GM19468 (cell line): ENCODE data around the gene HNF4A.

ENCODE experiments used
- ATAC-seq: cut with Tn5 transposase; IDR thresholded peaks from one replicate; pipeline ENCODE4 v1.9.1; 2021; ENCODE audit warnings: mild to moderate bottlenecking, moderate library complexity, moderate number of reproducible peaks; ENCODE audit not compliant: unreplicated experiment; ENCODE audit errors: extremely low read depth

The HNF4A gene

DNA sequence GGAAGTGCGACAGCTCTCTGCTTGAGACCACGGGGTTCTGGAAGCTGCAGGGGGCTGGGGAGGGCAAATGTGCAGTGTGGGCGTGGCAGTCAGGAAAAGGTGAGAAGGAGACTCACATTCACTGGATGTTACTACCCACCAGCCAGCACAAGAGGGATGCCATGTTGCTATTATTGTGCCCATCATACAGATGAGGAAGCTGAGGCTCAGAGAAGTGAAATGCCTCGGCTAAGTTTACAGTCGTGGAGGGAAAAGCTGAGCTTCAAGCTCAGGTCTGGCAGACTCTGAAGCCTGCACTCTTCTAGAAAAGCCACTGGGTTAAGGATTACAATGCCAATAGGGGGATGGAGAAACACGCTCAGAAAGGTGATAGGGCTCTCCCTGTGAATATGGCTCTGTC, 34.4 kb downstream of the HNF4A start:
- no peak for ATAC-seq

DNA sequence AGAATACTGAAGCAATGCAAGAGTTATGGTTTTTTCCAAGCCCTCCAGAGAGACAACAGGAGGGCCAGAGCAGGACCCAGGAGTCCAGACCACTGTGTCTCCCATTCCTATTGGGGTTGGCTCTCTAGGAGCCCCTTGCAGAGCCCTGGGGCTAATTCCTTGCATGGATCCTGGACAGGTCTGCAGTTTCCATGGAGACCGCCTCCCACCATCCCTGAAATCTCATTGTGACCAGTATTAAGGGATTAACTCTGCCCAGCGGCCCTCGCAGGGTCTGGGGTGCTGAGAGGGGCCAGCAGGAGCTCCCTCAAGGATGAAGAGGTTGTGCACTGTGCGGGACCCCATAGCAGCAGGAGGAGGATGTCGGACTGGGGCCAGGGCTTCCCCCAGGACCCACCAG, 34.8 kb downstream of the HNF4A start:
- ATAC-seq = no peak

DNA sequence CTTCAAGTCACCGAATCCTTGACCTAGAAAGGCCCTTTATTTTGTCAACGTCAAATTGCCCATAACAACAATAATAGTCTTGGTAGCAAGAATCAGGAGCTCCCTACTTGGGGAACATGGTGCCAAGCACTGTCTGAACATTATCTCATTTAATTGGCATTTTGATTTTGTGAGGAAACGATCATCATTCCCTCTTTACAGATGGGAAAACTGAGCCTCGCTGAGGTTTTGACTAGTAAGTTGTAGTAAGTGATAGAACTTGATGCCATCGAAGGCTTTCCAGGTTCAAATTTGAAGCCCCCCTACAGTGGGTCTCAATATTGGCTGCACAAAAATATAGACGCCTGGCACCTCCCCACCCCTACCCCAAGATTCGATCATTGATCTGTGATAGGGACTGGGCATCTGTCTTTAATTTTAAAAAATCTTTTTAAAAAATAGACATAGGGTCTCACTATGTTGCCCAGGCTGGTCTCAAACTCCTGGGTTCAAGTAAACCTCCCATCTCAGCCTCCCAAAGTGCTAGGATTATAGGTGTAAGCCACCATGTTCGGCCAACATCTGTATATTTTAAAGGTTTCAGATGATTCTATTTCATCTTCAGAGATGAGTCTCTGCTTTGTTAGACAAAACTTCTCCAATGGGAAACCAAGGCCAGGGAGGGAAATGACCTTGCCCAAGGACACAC, 36.7 kb downstream of the HNF4A start:
- ATAC-seq = no peak

DNA sequence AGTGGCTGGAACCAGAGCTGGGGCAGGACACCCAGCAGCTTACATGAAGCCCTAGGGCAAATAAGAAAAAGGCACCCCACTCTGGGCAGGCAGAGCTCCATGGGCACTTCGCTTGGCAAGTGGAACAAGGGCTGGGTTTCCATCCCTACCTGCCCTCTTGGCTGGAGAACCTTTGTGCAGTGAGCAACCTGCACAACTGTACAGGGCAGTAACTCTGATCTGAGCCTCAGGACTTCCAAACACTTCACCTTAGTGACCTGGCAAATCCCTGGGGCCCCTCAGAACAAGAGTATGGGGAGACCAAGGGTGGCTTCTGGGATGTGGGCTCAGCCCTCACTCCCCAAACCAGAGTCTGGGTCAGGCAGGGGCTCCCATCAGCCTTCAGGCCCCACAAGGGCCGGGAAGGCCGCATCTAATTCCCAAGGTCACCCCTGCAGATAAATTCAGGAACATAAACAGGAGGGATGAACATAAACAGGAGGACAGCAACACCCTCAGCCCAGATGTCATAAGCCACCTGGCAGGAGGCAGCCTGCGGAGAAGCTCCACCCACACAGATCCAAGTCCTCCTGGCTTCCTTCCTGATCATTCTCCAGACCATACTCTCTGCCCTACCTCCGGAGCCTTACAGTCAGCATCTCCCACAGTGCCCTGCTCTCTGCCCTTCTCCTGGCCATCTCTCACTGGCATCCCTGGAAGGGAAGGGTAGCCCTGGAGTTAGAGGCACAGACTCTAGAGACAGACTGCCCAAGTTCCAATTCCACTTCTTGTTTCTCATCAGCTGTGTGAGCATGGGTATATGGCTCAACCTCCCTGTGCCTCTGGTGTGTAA, 37.5 kb downstream of the HNF4A start:
- no peak for ATAC-seq

DNA sequence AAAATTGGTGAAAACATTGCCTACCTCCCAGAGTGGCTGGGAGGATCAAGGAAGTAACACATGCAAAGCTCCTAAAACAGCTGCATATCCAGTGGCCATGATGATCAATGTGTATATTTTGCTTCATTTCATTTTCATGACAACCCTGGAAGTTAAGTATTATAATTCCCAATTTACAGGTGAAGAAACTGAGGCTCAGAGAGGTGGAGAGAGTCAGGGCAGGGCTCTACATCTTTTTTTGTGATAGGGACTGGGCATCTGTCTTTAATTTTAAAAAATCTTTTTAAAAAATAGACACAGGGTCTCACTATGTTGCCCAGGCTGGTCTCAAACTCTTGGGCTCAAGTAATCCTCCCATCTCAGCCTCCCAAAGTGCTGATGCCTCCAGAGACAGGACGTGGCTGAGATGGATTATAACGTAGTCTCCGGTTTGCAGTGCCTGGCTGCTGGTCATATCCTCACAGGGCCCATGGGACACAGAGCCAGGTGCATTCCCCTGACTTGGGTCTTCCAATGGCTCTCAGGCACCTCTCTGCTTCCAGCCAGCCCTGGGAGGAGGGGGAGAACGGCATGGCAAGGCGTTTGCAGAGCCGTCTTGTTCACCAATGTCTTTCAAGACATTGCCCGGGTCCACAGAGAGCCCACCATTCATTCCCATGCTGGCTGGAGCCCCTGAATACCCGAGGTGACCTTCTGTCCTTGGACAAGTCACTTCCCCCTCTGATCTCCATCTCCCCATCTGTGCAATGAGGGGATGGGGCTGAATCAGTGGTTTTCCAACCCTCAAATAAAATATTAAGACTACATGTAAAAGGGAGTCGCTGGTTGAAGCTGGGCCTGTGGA, 38.3 kb downstream of the HNF4A start:
- ATAC-seq = no peak

DNA sequence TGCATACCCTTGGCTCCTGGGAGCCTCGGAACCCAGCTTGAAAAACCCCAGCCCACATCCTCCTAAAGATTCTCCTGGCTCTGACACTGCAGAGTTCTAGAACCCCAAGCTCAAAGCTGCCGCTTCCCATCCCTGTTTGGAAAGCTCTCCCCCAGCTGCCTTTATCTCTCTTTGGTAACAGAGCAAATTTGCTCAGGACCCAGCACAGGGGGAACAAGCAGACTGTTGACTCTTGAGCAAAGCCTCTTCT, 38.9 kb downstream of the HNF4A start:
- no peak for ATAC-seq

DNA sequence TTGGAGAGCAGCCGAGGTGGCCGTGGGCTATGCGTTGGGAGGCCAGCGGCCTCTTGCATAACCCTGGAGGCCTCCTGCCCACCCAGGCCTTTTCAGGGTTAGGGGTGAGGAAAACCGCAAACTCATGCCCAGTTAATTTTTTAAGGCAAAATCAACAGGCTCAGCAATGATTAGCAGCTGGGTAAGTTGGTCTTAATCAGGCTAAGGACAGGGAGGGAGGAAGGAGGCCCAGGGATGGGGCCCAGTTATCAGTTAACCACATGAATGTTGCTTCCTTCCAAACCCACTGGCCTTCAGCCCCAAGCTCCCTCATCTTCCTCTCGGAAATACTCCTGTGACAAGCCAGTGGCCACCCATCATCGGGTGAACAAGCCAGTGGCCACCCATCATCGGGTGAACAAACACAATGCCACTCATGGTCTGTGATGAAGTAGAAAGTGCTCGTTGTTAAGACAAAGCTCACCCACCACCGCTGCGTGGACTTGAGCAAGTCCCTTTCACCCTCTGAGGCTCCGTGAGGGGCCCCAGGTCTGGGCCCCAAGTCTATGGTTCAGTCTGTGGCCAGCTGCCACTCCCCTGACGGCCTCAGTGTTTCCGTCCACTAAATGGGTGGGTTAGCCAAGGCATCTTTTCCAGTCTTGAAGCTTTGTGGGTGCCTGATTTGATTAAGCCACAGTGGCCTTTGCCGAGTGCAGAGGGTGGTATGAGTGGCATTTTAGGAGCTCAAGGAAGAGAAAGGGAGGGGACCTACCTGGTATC, 39.4 kb downstream of the HNF4A start:
- ATAC-seq = no peak

DNA sequence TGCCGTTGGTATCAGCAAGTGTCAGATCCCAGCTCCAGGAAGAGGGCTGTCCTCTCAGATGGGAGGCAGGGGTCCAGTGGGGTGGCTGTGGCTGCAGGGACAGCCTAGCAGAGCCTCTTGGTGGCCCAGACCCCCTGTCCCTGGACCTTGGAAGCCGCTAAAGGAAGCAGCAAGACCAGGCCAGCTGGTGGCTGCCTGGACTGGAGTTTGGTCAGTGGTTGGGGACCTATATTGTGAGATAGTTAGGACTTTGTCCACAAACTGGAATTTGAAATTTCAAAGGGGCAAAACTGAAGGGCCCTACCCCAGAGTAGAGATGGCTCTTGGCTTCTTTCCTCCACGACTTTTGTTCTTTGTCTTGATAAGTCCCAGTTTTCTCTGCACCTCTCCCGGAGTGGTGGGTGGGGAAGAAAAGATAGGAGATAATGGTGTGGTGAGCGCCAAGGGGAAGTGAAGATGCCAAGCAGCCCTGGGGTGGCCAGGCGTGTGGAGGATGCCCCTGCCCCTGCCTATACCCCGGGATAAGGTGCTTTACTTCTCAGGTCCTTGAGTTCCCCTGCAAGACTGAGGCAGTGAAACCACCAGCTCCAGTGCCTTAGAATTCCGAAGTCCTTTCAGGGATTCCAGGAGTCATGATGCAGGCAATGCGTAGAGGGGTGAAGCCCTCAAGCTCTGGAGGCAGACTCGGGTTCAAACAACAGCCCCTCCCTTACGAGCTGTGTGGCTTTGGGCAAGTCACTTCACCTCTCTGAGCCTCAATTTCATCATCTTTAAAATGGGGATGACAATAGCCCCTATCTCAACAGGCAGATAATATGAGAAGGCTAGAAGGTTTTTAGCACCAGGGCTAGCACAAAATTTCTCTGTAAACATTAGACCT, 40.2 kb downstream of the HNF4A start:
- ATAC-seq = no peak

DNA sequence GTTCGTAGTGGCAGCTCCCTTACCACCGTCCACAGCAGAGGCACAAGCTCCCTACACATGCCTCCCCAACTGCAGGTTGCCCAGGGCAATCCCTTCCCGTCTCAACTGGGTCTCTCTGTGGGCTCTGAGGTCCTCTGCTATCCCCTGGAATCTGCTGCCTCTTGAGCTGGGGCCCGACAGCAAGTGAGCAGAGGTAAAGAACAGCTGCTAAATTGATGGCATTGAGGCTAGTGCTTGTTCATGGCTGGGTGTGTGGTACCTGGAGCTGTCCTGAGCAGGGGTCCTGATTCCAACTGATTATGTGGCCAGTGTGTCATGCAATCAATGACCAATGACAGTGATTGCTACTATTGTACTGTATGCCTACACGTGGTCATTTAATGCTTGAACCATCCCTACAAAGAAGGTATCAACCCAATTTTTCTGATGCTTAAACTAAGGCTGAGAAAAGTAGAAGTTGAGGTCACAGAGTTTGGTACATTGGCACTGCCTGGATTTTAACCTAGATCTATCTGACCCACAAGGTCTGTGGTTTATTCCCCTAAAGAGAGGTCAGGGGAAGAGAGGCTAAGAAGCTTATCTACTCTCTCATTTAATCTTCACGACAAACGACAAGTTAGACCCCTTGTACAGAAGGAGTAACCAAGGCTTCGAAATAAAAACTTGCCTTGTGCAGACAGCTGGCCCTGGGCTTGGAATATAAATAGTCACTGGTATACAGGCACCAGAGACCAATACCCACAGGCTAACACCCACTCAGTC, 41.1 kb downstream of the HNF4A start:
- ATAC-seq = no peak

DNA sequence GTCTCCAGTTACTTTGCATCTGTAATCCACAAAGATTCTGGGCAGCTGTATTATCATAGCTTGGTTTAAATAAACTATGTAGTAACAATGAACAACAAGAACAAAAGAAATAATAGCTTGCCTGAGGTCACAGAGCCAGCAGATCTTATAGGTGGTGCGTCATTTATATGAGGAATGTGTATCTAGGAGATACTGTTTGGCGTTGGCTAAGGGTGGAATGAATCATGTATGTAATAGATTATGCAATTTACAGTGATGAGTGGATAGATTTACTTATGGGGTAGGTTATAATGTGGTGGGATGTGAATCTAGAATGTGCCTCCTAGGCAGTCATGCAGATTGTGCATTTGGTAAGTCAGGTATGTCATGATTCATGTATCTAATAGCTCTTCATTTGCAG, 42.8 kb downstream of the HNF4A start:
- no peak for ATAC-seq

DNA sequence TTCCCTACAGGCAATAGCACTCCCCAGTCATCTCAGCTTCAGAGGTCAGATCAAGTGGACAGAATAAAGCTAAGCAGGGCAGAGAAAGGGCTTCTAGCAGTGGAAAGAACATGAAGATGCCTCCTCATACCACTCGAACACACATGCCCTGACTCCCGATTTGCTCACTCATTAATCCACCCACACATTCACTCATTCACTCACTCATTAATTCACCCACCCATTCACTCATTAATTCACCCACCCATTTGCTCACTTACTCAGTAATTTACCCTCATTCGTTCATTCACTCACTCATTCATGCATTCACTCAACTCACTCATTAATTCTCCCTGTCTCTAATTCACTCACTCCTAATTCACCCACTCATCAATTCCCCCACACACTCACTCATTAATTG, 43.9 kb downstream of the HNF4A start:
- no peak for ATAC-seq

DNA sequence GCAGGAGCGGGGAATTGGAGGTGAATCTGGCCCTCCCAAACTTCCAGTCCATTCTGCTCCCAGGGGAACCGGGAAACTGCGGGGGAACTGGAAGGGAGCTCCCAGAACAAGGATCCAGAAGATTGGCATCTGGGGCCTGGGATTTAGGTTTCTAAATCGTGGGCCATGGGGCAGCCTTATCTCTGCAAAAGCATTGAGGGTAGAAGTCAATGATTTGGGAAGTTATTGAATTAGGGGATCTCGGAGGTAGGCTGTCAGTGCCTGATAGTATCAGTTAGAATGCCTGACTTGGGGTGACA, 45.1 kb downstream of the HNF4A start:
- no peak for ATAC-seq

DNA sequence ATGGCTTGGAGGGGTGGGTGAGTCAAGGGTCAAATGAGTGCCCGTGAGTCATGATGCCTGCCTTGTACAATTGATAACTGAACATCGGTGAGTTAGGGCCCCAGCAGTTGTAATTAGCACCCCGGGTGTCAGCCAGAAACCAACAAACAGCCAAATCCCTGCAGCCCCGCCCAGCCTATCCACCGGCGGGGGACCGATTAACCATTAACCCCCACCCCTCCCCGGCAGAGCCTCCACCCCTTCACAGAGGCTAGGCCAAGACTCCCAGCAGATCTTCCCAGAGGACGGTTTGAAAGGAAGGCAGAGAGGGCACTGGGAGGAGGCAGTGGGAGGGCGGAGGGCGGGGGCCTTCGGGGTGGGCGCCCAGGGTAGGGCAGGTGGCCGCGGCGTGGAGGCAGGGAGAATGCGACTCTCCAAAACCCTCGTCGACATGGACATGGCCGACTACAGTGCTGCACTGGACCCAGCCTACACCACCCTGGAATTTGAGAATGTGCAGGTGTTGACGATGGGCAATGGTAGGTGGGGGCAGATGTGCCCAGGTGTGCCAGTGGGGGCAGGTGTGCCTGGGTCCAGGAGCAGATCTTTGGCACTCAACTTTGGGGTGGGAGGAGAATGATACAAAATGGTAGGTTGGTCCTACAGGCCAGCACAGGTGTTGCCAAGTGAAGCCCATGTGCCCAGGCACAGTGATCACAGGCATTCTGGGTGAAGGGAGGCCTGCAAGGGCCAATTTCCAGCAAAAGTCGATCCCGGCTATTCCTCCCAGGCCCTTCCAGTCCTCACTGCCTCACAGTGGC, 45.7 kb downstream of the HNF4A start:
- no peak for ATAC-seq

DNA sequence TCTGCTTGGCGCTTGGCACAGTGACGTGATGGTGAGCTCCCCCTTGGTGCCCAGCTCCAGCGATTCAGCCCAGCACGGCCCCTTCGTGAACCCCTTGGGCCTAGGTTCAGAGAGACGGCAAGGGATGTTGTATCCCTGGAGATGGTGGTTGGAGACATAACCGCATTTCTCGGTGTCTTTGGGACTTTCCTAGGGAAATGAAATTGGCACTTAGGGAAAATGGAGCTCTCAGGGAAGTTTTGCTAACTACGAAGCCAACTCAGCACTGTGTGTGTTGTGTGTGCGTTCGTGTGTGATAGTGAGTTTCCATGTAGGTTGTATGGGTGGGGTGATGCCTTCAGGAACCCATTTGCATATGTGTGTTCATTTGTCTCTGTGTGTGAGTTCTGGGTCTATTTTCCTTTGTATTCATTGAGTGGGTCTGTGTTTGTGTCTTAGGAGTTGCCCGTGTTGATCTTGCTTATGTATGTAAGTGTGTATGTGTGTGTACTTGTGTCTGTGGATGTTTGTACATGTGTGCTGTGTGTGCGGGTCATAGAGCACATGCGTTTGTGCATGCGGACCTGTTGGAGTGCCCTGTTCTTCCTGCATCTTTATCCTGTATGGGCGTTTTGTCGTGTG, 46.4 kb downstream of the HNF4A start:
- no peak for ATAC-seq

DNA sequence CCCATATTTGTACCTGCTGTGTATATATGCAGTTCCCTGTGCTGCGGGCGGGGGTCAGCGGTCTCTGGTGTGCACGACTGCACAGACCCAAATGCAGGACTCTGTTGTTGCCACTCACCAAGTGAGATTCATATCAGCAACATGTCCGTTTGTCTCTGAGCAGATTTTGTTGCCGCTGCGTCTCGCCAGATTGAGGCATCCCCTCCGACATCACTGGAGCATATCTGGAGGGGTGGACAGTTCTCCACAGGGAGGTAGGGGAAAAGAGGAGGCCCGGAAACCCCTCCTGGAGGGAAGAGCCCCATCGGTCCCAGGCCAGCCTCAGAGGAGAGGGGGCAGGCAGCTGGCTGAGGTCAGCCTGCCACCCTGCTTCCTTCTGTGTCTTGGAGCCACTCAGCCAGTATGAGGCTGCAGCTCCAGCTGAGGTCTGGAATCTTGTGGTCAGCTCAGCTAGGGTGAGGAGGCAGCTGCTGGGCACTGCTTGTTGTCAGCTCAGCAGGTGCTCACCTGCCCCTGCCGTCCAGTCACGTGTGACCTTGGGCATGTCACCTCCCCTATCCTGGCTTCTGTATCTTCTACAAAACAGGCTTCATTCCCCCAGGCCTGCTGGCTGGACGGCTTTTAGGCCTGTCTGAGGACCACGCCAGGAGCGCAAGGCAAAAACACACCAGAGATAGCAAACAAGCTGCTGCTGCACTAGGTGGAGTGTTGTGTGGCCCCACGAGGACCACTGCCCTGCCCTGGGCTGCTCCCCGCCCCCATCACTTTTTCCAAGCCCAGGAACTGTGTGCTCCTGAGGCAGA, 47.1 kb downstream of the HNF4A start:
- no peak for ATAC-seq

DNA sequence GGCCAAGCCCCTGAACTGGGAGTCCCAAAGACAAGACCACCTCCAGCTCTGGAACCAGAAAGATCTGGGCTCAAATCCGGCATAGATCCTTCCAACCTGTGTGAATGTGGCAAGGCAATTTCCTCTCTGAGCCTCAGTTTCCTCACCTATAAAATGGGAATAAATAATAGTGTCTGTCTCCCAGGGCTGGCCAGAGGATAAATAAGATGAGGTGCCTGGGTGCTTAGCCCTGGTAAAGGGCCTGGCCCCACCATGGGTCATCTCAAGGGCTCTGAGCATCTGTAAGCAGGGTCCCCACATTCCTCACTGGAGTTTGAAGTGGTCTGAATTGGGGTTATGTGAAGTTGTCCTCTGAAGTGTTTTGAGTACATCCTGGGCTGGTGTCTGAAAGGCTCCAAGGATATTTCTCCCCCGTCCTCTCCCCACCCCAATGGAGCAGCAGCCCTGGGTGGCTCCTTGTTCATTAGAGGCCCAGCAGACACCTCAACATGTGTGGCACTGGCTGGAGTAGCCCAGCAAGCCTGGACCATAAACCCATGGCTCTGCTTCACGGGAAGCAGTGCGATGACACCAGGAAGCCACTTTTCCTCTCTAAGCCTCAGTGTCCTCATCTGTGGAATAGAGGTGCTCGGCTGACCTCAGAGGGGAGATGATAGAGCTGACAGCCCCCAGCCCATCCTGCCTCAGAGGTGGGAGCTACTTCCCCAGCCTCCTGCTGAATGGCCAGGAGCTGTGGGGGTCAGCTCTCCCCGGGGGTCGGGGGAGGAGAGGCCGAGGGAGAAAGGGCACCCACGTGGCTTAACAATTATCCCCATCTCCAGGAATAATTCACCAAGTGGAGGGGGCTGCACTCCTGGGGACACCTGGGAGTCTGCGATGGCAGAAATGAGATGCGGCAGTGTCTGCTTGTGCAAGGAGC, 48.0 kb downstream of the HNF4A start:
- ATAC-seq = no peak
